Stimulated activated CD4-positive, alpha-beta T cell treated with anti-CD3 and anti-CD28 coated beads, Interleukin-15, amount 100 ng/mL, for 24 hours (primary cell): ENCODE data around the gene DPYSL5.
"Not testable (repeated sequence)": the region's sequence is repeated elsewhere in the genome, so short reads cannot be mapped to it uniquely, and the experiment has no call there.

Experiments
- DNase-seq: peaks from one replicate; pipeline ENCODE4 v3.0.0-alpha.2; 2020

DPYSL5 gene

GRCh38 chr2:26847655-26848335 is at the start of gene DPYSL5:
TSS of gene DPYSL5 (plus strand) at chr2:26848132. CDS start at chr2:26898500, 50,368 bp downstream.
- DNase-seq = peak; percentile 50

DNA sequence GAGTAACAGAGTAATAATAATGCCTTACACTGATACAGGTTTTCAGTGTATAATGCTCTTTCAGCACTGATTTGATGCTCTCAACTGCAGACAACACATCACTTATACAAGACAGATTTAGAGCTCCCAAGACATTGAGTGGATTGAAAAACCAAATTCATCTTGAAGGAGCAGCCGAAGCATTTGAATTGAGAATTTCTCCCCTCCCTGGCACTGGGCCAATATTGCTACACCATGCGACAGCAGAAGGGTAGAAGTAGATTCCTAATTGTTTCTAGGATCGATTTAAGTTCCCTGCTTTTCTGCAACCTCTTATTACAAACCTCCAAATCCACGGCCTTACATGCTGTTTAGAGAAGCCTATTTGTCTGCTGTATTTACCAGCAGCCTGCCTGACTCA is 46.6 kb upstream of the DPYSL5 start:
- no peak for DNase-seq

DNA sequence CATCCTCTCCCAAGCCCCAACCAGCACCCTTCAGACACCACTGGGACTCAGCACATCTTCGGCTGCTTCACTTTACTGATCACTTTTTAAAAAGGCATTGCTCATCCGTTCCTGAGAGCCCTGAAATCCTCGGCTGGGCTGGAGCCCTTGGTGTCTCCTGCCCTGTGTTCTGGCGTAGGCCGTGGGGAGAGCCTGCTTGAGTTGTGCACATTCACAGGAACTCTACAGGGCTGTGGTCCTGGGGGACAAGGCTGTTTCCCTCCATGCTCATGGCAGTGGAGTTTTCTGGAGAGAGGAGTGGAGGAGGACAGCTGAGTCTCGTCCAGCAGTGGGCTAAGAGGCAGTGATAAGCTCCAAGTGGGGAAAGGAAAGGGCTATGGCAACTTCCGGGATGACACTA is 46.1 kb upstream of the DPYSL5 start:
- DNase-seq = no peak

DNA sequence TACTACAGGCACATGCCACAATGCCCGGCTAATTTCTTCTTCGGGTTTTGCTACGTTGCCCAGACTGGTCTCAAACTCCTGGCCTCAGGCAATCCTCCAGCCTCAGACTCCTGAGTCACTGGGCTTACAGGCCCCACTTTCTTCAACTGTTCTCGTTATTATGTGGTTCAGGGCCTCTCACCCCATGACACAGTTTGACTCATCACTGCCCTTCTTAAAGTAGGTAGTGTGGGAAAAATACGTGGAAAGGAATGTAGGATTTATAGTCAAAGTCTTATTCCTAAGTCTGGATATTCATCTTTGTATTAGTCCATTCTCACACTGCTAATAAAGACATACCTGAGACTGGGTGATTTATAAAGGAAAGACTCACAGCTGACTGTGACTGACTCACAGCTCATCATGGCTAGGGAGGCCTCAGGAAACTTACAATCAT is 42.7 kb upstream of the DPYSL5 start:
- DNase-seq = no peak

- DNase-seq = no peak
These were observed 40.0 kb upstream of the DPYSL5 start for GRCh38 chr2:26807788-26808460.

DNA sequence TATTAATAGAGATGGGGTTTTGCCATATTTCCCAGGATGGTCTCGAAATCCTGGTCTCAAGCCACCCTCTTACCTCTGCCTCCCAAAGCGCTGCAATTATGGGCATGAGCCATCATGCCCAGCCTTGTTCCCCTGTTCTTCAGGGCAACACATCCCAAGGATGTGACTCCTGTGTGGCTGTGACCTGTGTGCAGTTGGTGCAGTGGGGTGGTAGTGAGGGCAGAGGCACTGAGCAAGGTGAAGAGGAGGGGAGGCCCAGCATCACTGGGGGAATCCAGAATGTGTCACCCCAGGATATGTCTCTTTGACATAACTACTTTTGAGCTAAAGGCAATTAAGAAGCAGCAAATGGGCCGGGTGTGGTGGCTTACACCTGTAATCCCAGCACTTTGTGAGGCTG is 38.7 kb upstream of the DPYSL5 start:
- no peak for DNase-seq

DNA sequence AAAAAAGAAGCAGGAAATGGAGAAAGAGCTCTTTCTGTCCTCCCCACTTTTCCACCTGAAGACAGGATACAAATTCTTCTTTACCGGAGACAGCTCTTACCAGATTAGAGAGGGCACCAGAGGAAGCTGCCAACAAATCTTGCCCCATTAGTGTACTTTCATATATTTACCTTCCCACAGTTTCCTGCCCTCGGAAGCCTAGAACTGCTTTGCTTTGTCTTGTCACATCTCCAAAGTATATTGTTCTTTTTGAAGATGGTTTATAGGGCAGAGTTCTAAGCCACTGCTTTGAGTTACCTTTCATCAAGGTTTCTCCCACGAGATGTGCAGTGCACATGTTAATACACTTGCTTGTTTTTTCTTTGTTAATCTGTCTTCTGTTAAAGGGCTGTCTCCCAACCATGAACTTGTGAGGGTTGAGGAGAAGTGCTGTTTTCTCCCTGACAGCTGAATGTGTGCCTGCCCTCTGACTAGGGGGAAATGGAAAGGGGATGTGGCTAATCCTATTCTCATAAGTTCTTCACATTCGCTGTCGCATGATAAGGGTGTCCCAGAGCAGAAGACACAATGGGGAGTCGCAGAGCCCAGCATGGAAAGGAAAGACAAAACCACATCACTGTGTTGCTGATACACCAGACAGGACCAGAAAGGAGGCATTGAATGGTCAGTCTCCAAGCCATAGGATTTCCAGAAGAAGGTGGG is 37.9 kb upstream of the DPYSL5 start:
- DNase-seq = no peak

DNA sequence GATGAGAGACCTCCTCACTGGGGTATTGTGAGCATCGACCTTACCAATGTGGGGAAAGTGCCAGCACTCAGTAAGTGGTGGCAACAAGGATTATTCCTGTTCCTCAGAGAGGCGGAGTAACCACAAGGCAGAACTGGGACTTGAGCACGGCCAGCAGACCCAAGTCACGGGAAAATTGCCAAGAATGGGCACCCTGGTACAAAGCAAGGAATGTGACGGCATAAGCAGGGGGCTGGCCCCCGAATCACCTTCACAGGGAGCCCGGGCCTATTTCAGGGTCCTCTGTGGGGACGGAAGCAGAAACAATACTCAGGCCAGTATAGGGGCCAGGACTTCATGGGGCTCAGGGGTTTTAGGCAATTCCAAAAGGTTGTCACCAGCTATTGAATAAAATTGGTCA is 36.7 kb upstream of the DPYSL5 start:
- DNase-seq = no peak

DNA sequence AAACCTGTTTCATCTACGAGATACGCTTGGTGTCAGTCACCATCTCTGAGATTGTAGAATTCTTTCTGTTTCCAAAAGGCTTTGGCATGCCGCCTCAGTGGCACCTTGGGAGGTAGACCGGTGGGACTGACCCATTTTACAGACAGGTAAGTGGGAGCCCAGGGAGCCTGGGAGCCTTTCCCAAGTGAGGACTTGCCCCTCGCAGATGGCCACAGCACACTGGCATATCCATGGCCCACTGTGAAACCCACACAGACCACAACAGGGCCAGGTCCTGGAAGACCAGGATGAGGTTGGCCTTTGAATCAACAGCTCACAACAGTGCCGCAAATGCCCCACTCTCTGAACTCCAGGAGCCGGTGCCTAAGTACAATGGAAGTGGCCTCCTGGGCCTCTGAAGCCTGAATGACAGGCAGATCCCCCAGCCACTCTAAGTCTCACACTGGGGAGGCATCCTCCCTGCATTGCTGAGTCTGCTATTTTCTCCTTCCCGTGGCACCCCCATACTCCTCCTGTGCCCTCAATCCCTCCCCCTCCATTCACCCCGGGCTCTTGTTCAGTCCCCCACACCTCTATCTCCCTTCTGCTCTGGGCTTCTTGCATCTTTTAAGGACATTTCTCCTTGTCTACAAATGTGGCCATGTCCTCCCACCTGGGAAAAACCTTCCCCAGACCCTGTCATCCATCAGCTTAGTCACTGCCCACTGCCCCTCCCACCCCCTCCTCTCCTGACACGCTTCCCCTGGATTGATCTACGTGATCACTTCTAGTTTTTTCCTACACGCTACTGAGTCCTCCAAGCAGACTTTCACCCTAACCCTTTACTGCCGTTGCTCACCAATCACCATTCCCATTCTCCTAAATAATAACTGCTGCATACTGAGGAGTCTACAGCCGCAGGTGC is 35.9 kb upstream of the DPYSL5 start:
- no peak for DNase-seq

- no peak for DNase-seq
These were observed 35.2 kb upstream of the DPYSL5 start for GRCh38 chr2:26812731-26813130.

DNA sequence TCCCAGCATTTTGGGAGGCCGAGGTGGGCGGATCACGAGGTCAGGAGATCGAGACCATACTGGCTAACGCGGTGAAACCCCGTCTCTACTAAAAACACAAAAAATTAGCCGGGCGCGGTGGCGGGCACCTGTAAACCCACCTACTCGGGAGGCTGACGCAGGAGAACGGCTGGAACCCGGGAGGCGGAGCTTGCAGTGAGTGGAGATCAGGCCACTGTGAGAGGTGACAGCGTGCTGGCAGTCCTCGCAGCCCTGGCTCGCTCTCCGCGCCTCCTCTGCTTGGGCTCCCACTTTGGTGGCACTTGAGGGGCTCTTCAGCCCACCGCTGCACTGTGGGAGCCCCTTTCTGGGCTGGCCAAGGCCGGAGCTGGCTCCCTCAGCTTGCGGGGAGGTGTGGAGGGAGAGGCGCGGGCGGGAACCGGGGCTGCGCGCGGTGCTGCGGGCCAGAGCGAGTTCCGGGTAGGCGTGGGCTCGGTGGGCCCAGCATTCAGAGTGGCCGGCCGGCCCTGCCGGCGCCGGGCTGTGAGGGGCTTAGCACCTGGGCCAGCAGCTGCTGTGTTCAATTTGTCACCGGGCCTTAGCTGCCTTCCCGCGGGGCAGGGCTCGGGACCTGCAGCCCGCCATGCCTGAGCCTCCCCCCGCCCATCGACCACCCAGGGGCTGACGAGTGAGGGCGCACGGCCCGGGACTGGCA is 33.7 kb upstream of the DPYSL5 start:
- not testable (repeated sequence) for DNase-seq

DNA sequence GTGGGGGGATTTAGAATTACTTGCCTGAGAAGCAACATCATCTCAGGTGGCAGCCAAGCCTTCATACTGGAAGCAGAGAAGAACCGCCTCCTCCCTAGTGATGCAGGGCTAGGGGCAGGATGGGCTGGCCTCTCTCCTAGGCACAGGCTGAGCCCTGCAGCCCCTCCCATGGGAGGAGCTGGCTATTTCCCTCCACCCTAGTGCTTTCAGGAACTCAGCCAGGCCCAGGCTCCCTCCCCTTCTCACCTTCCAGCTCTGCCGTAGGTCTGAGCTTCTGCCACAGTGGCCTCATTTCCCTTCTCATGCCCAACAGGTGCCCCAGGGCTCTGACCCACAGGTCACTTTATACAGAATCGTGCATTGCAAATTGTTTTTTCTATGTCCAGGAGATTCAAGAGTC is 31.0 kb upstream of the DPYSL5 start:
- peak; percentile 11 for DNase-seq

- DNase-seq = no peak
These were observed 29.7 kb upstream of the DPYSL5 start for GRCh38 chr2:26818255-26818654.

- DNase-seq = no peak
These were observed 29.0 kb upstream of the DPYSL5 start for GRCh38 chr2:26818972-26819371.

GRCh38 chr2:26820932-26821331 is 27.0 kb upstream of the DPYSL5 start:
- DNase-seq = no peak

GRCh38 chr2:26822877-26823276 is 25.1 kb upstream of the DPYSL5 start:
- no peak for DNase-seq

DNA sequence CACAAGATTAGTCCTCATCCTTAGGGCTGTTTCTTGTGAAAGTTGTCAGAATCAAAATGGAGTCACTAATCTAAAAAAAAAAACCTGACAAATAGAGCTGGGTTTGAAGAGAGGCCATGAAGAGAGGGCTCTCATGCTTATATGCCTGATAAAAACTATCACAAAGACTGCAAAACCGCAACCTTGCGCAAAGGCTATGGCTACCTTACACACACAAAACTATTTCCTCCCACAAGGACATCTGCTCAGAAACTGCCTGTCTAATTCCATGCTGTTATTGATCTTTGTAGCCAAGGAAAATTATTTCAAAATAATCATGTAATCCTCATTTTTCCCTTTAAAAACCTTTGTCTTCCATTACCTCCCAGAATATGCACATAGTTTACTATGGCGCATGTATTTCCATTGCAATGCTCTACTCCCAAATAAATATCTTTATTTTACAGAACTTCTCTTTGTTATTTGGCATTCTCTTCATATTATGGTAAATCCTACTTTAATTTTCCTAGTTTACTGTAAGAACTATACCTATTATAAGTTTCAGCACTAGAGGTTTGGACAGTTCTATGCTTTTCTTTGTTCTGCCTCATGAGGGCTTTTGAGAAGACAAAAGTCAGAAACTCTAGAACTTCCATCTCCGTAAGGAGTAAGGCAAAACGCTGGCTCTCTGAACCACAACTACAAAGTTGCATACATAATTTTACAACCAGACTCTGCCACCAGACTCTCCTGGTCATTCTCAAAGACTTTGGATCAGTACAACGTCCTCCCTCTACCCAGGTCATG is 9.6 kb upstream of the DPYSL5 start:
- no peak for DNase-seq

DNA sequence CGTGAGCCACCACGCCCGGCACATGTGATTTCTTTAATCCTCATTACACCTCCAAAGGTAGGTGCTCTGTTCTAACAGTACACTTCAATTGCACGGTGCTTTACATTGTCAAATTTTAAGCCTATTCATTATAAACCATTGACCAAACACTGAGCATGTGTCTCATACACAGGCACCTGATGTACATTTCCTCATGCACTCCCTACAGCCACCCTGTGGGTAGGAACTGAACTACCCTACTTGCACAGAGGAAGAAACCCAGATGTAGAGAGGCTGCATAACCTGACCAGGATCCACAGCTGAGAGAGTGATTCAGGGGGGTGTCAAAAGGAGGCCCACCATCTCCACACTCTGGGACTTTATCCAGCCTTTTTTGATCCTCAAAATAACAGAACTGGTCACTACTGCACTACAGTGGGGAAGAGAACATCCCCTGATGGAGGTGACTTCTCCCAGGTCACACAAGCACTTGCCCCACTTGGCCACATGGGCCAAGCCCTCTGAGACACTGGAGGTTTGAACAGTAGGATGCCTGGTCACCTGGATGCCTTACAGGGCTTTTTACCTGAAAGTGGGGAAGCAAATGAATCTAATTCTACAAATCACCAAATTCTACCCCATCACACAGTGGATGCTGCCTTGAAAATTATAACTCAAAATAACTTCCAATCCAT is 6.9 kb upstream of the DPYSL5 start:
- no peak for DNase-seq

- DNase-seq = no peak
These were observed 4.9 kb upstream of the DPYSL5 start for GRCh38 chr2:26843041-26843440.

DNA sequence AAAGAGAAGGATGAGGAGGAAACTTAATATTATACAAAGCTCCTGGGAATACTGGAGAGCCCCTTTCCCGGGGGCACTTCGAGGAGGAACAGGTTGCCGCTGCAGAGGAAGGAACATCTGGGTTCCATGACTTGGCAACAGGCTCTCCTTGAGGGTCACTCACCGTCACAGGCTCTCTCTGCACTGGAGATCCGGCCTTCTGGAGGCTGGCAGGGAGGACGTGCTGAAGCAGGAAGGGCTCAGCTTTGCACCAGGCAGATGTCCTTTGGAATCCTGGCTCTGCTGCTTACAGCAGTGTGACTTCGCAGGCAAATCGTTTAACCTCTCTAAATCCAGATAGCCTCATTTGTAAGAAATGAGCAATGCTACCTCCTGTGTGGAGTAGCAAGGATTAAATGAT is 2.9 kb upstream of the DPYSL5 start:
- DNase-seq = no peak
